NCI-H2081 treated with DMSO at 0.1 percent for 48 hours (cell line): ENCODE data around the gene ERN1.
"Not testable (repeated sequence)": the region's sequence is repeated elsewhere in the genome, so short reads cannot be mapped to it uniquely, and the experiment has no call there.

ENCODE experiments used
- DNase-seq: peaks from one replicate; lab custom pipeline; 2025; lab: John Stamatoyannopoulos, UW

Gene ERN1

GRCh38 chr17:64129765-64130558 is at the start of gene ERN1:
Gene ERN1 (minus strand): TSS chr17:64130144. CDS start chr17:64130029, 115 bp downstream.
- no peak for DNase-seq

- DNase-seq: not testable (repeated sequence)
These were observed 49.1 kb upstream of the ERN1 start for GRCh38 chr17:64179024-64179423.

GRCh38 chr17:64178011-64178825 is 48.3 kb upstream of the ERN1 start:
- no peak for DNase-seq

- no peak for DNase-seq
These were observed 47.5 kb upstream of the ERN1 start for GRCh38 chr17:64177311-64178010.

GRCh38 chr17:64176556-64176955 is 46.6 kb upstream of the ERN1 start:
- no peak for DNase-seq

- no peak for DNase-seq
These were observed 44.9 kb upstream of the ERN1 start for GRCh38 chr17:64174686-64175456.

- DNase-seq: no peak
These were observed 43.7 kb upstream of the ERN1 start for GRCh38 chr17:64173646-64174045.

GRCh38 chr17:64172510-64172909 is 42.6 kb upstream of the ERN1 start:
- no peak for DNase-seq

GRCh38 chr17:64171041-64171440 is 41.1 kb upstream of the ERN1 start:
- no peak for DNase-seq

GRCh38 chr17:64170286-64170685 is 40.3 kb upstream of the ERN1 start:
- no peak for DNase-seq

GRCh38 chr17:64167666-64168065 is 37.7 kb upstream of the ERN1 start:
- not testable (repeated sequence) for DNase-seq

- DNase-seq: no peak
These were observed 36.9 kb upstream of the ERN1 start for GRCh38 chr17:64166876-64167275.

GRCh38 chr17:64165347-64165746 is 35.4 kb upstream of the ERN1 start:
- no peak for DNase-seq

- DNase-seq: no peak
These were observed 34.8 kb upstream of the ERN1 start for GRCh38 chr17:64164596-64165285.

- DNase-seq: no peak
These were observed 33.5 kb upstream of the ERN1 start for GRCh38 chr17:64163468-64163867.

- DNase-seq: no peak
These were observed 32.6 kb upstream of the ERN1 start for GRCh38 chr17:64162554-64162953.

GRCh38 chr17:64161380-64162176 is 31.6 kb upstream of the ERN1 start:
- DNase-seq: no peak

GRCh38 chr17:64160378-64160777 is 30.4 kb upstream of the ERN1 start:
- no peak for DNase-seq

GRCh38 chr17:64158831-64159590 is 29.1 kb upstream of the ERN1 start:
- DNase-seq: no peak

GRCh38 chr17:64158406-64158805 is 28.5 kb upstream of the ERN1 start:
- no peak for DNase-seq
